HUES48 (cell line): ENCODE results near the gene CBR3.
A peak's percentile ranks its signal among the peaks of the same experiment; 100 is the strongest.

ENCODE experiments used
- H3K27ac ChIP-seq: one replicate; pipeline ENCODE4 v1.7.0; 2013; ENCODE audit warnings: low read depth, low read length, inconsistent platforms
- H3K27me3 ChIP-seq: 2 replicates; pipeline ENCODE4 v1.6.1; 2013; ENCODE audit warnings: mild to moderate bottlenecking, low read length; ENCODE audit not compliant: control insufficient read depth, insufficient read depth
- H3K36me3 ChIP-seq: 2 replicates; pipeline ENCODE4 v1.6.1; 2013; ENCODE audit warnings: low read length; ENCODE audit not compliant: control insufficient read depth, insufficient read depth
- H3K4me1 ChIP-seq: 2 replicates; pipeline ENCODE4 v1.6.1; 2013; ENCODE audit warnings: mild to moderate bottlenecking, low read length; ENCODE audit not compliant: control insufficient read depth, insufficient read depth
- H3K4me3 ChIP-seq: 2 replicates; pipeline ENCODE4 v1.5.1; 2013; ENCODE audit warnings: mild to moderate bottlenecking, low read depth, low read length
- H3K9ac ChIP-seq: 2 replicates; pipeline ENCODE4 v1.6.1; 2013; ENCODE audit warnings: mild to moderate bottlenecking, low read depth, low read length, moderate library complexity
- H3K9me3 ChIP-seq: 2 replicates; pipeline ENCODE4 v1.6.1; 2013; ENCODE audit warnings: low read length; ENCODE audit not compliant: control insufficient read depth, insufficient read depth

CBR3 gene

DNA sequence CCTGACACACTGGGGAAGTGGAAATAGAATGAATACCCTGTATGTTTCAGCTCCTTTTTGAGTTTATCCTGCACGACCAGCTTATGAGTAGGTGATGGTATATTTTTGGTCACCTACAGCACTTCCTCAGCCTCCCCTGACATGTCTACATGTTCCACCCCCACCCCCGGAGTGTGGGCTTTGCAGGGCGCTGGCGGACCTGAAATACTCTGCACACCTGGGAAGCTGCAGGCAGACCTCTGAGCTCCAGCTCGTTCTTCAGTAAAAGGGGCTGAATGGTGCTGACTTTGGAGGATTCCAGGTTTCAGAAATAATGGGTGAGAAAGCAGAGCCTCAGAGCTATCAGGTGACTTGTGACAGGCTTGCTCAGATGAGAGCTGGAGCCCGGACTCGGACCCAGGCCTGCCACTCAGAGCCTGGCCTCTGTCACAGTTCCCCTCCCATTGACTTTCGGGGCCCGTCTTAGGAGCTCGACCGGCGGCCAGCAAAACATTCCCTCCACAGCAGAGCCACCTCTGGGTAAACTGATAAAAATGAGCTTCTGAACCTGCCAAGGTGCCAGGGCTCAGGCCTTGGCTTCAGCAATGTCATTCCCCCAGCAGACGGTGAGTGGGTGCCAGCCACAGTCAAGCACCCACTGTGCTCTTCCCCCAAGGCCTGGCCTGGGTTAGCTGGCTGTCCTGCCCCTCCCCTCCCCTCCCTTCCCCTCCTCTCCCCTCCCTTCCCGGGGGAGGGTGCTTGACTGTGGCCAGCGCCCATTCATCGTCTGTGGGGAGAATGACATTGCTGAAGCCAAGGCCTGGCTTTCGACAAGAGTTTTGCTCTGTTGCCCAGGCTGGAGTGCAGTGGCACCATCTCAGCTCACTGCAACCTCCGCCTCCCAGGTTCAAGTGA, 51.9 kb downstream of the CBR3 start:
- H3K27me3 ChIP-seq, result no peaks in the 10 kb centered on the region
- no peak overlapping the region for H3K4me3 ChIP-seq
- H3K9ac ChIP-seq, result no peak overlapping the region
- H3K27ac ChIP-seq, result no peak overlapping the region
- H3K36me3 ChIP-seq, result no peaks in the 10 kb centered on the region
- no peaks in the 10 kb centered on the region for H3K9me3 ChIP-seq
- H3K4me1 ChIP-seq, result peaks cover 8% of the 10 kb centered on the region

DNA sequence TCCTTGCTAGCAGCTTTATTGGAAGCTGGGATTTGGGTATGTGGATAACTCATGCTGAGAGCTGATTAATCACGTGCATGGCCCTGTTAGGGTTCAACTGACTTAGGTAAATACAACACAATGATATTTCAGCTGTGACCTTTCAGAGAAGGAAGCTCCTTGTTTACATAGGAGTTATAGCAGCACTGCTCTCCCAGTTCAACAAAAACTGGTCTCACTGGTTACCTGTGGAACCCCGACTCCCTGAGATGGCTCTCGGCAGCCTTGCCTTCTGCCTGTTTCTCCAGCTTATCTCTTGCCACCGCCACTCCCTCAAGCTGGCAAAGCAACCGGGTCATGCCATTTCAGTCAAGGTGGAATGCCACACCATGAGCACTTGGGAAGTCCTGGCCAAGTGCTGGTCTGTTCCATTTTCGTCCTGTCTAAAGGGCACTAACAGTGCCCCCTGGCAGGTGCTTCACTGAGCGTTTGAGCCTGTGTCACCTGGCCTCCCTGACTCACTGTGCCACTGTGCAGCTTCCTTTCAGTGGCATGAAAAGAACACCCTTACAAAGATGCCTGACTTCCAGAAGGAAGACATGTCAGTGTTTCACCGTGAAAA, 53.3 kb downstream of the CBR3 start:
- H3K36me3 ChIP-seq, result no peaks in the 10 kb centered on the region
- H3K4me3 ChIP-seq, result no peak overlapping the region
- no peak overlapping the region for H3K9ac ChIP-seq
- H3K4me1 ChIP-seq, result peaks cover 10% of the 10 kb centered on the region
- H3K9me3 ChIP-seq, result no peaks in the 10 kb centered on the region
- H3K27me3 ChIP-seq, result no peaks in the 10 kb centered on the region
- peak overlapping the region; percentile 14 for H3K27ac ChIP-seq

DNA sequence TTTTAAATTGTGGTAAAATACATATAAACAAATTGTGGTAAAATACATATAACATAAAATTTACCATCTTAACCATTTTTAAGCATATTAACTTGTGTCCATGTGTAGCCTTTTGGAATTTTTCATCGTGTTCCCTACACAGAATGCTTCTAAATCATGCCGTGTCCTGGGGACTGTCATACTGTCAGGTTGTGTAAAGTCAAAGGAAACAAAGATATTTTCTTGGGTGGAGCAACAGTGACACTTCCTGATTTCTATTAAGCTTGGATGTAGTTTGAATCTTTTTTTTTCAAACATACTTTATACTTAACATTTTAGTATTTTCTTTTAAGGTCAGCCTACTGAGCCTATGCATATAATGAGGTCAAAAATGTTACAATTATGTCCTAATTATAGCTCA, 54.1 kb downstream of the CBR3 start:
- Histone ChIP-seq H3K9ac (no peak overlapping the region), H3K27me3 (no peaks in the 10 kb centered on the region), H3K4me1 (peaks cover 16% of the 10 kb centered on the region), H3K27ac (no peak overlapping the region), H3K9me3 (no peaks in the 10 kb centered on the region), H3K4me3 (no peak overlapping the region), H3K36me3 (no peaks in the 10 kb centered on the region)

DNA sequence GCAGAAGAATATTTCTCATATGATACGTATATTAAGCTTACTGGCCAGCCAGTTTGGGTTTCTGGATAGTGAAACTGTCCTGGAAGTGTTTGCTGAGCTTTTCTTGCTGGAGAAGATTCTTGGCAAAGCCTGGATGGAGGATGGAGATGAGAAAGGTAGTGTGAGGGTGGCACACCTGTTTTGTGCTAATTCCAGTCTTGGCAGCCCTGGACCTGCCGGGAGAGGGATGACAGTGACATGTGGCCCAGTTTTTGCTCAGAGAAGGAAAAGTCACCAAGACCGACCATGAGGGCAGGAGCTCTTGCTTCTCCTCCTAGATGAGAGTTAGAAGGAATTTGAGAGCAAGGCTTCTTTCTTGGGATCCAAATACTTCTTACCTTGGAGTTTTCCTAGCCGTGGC, 55.9 kb downstream of the CBR3 start:
- Histone ChIP-seq H3K36me3 (no peaks in the 10 kb centered on the region), H3K9me3 (no peaks in the 10 kb centered on the region), H3K27me3 (no peaks in the 10 kb centered on the region), H3K4me3 (no peak overlapping the region), H3K4me1 (peaks cover 16% of the 10 kb centered on the region), H3K9ac (no peak overlapping the region), H3K27ac (no peak overlapping the region)

GRCh38 chr21:36193200-36193599, 58.3 kb downstream of the CBR3 start:
- no peak overlapping the region for H3K9ac ChIP-seq
- no peaks in the 10 kb centered on the region for H3K27me3 ChIP-seq
- peaks cover 11% of the 10 kb centered on the region for H3K4me1 ChIP-seq
- H3K4me3 ChIP-seq, result no peak overlapping the region
- H3K27ac ChIP-seq, result no peak overlapping the region
- H3K9me3 ChIP-seq, result no peaks in the 10 kb centered on the region
- no peaks in the 10 kb centered on the region for H3K36me3 ChIP-seq

- no peaks in the 10 kb centered on the region for H3K9me3 ChIP-seq
- no peak overlapping the region for H3K9ac ChIP-seq
- peaks cover 8% of the 10 kb centered on the region; the same call in 1 of the 2 replicates for H3K4me1 ChIP-seq
- H3K27ac ChIP-seq, result no peak overlapping the region
- no peak overlapping the region for H3K4me3 ChIP-seq
- no peaks in the 10 kb centered on the region for H3K36me3 ChIP-seq
- H3K27me3 ChIP-seq, result no peaks in the 10 kb centered on the region
These were observed 59.1 kb downstream of the CBR3 start for GRCh38 chr21:36194024-36194423.

DNA sequence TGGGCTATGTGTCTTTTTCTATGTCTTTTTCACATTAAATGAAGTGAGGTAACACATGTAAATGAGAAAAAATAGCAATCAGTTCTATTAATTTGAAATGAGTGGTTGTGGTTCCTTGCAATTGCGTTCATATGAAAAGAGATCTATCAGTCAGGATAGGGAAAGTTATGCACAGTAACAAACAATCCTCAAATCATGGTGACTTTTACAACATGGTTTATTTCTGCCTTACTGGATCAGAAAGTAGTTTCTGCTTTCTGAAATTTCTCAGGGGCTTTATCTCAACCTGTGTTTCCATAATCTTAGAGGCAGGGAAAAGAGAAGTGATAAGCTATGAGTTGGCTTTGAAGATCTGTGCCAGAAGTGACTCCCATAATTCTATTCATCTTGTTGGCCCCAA, 60.7 kb downstream of the CBR3 start:
- Histone ChIP-seq H3K4me1 (peaks cover 8% of the 10 kb centered on the region; the same call in 1 of the 2 replicates), H3K27me3 (no peaks in the 10 kb centered on the region), H3K4me3 (no peak overlapping the region), H3K36me3 (no peaks in the 10 kb centered on the region), H3K27ac (no peak overlapping the region), H3K9me3 (no peaks in the 10 kb centered on the region), H3K9ac (no peak overlapping the region)
